ENCODE results near the gene STRBP. TPM values are rescaled to one million over a fixed set of nuclear protein-coding genes. Genes with fewer than 3 reads are reported as not detected.

The STRBP gene
- total and polyA plus RNA-seq, 2 of the 8 experiments (the other 6 are each of a cell fraction or from before 2014, with no cell fraction given): 29.7 to 105 TPM

DNA sequence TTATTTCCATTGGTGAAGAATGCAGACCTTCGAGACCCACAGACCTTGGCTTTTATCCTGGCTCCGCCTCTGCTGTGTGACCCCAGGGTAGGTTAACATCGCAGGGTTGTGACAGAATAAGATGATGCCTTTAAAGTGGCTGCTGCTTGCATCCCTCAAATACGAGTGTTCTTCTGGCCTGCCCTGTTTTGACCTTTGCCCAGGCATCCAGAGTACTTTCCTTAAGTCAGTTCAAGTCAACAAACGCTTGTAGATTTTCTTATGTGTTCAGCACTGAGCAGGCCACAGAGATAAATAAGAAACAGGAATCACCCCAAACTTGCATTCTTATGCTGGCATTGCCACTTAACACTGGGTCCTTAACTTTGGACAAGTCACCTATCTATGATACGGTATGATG lies 184.7 kb downstream of the STRBP start (continued):
- TF ChIP-seq, protein P1, sequence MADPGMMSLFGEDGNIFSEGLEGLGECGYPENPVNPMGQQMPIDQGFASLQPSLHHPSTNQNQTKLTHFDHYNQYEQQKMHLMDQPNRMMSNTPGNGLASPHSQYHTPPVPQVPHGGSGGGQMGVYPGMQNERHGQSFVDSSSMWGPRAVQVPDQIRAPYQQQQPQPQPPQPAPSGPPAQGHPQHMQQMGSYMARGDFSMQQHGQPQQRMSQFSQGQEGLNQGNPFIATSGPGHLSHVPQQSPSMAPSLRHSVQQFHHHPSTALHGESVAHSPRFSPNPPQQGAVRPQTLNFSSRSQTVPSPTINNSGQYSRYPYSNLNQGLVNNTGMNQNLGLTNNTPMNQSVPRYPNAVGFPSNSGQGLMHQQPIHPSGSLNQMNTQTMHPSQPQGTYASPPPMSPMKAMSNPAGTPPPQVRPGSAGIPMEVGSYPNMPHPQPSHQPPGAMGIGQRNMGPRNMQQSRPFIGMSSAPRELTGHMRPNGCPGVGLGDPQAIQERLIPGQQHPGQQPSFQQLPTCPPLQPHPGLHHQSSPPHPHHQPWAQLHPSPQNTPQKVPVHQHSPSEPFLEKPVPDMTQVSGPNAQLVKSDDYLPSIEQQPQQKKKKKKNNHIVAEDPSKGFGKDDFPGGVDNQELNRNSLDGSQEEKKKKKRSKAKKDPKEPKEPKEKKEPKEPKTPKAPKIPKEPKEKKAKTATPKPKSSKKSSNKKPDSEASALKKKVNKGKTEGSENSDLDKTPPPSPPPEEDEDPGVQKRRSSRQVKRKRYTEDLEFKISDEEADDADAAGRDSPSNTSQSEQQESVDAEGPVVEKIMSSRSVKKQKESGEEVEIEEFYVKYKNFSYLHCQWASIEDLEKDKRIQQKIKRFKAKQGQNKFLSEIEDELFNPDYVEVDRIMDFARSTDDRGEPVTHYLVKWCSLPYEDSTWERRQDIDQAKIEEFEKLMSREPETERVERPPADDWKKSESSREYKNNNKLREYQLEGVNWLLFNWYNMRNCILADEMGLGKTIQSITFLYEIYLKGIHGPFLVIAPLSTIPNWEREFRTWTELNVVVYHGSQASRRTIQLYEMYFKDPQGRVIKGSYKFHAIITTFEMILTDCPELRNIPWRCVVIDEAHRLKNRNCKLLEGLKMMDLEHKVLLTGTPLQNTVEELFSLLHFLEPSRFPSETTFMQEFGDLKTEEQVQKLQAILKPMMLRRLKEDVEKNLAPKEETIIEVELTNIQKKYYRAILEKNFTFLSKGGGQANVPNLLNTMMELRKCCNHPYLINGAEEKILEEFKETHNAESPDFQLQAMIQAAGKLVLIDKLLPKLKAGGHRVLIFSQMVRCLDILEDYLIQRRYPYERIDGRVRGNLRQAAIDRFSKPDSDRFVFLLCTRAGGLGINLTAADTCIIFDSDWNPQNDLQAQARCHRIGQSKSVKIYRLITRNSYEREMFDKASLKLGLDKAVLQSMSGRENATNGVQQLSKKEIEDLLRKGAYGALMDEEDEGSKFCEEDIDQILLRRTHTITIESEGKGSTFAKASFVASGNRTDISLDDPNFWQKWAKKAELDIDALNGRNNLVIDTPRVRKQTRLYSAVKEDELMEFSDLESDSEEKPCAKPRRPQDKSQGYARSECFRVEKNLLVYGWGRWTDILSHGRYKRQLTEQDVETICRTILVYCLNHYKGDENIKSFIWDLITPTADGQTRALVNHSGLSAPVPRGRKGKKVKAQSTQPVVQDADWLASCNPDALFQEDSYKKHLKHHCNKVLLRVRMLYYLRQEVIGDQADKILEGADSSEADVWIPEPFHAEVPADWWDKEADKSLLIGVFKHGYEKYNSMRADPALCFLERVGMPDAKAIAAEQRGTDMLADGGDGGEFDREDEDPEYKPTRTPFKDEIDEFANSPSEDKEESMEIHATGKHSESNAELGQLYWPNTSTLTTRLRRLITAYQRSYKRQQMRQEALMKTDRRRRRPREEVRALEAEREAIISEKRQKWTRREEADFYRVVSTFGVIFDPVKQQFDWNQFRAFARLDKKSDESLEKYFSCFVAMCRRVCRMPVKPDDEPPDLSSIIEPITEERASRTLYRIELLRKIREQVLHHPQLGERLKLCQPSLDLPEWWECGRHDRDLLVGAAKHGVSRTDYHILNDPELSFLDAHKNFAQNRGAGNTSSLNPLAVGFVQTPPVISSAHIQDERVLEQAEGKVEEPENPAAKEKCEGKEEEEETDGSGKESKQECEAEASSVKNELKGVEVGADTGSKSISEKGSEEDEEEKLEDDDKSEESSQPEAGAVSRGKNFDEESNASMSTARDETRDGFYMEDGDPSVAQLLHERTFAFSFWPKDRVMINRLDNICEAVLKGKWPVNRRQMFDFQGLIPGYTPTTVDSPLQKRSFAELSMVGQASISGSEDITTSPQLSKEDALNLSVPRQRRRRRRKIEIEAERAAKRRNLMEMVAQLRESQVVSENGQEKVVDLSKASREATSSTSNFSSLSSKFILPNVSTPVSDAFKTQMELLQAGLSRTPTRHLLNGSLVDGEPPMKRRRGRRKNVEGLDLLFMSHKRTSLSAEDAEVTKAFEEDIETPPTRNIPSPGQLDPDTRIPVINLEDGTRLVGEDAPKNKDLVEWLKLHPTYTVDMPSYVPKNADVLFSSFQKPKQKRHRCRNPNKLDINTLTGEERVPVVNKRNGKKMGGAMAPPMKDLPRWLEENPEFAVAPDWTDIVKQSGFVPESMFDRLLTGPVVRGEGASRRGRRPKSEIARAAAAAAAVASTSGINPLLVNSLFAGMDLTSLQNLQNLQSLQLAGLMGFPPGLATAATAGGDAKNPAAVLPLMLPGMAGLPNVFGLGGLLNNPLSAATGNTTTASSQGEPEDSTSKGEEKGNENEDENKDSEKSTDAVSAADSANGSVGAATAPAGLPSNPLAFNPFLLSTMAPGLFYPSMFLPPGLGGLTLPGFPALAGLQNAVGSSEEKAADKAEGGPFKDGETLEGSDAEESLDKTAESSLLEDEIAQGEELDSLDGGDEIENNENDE (IDR thresholded peaks at IDR 0.05; ENCODE audit: insufficient replicate concordance, low read length): no peak
- TF ChIP-seq JUN (IDR thresholded peaks at IDR 0.05; ENCODE audit: low read depth, low read length) (no peak), RXRA (IDR thresholded peaks at IDR 0.05; ENCODE audit: insufficient read depth, low read depth, low read length) (no peak), KDM5A (IDR thresholded peaks at IDR 0.05; ENCODE audit: low read length) (no peak), GABPA (IDR thresholded peaks at IDR 0.05; ENCODE audit: borderline replicate concordance, insufficient read depth, low read length) (no peak), SIN3A (conservative IDR thresholded peaks at IDR 0.05 in 1 of 2, IDR thresholded peaks at IDR 0.05 in 1 of 2; ENCODE audit: low read depth in 1 of 2, low read length in 2 of 2) (no peak), BCL11A (IDR thresholded peaks at IDR 0.05; ENCODE audit: low read depth in 2 of 2, low read length in 2 of 2) (no peak), ZNF274 (IDR thresholded peaks at IDR 0.05; ENCODE audit: borderline replicate concordance, extremely low read depth, low read length) (no peak)
- TF ChIP-seq, protein P2, sequence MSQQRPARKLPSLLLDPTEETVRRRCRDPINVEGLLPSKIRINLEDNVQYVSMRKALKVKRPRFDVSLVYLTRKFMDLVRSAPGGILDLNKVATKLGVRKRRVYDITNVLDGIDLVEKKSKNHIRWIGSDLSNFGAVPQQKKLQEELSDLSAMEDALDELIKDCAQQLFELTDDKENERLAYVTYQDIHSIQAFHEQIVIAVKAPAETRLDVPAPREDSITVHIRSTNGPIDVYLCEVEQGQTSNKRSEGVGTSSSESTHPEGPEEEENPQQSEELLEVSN (IDR thresholded peaks at IDR 0.05): no peak

All from H1 (cell line).